ENCODE results near the gene GAA.

- TF ChIP-seq CTCF (IDR thresholded peaks at IDR 0.05) = no peak
- TF ChIP-seq EZH2 (IDR thresholded peaks at IDR 0.05; ENCODE audit: borderline replicate concordance, insufficient read depth, low read depth, low read length, poor library complexity, severe bottlenecking) = no peak
Measured at GRCh38 chr17:80105762-80106161, 4.4 kb downstream of the GAA start.

All from B cell (primary cell).